NCI-H2107 treated with DMSO at 0.1 percent for 48 hours (cell line): ENCODE results near the gene SSBP1.
A peak's percentile ranks its signal among the peaks of the same experiment; 100 is the strongest.
"Not testable (repeated sequence)": the region's sequence is repeated elsewhere in the genome, so short reads cannot be mapped to it uniquely, and the experiment has no call there.

Source experiments
- DNase-seq: peaks from one replicate; lab custom pipeline; 2025; ENCODE audit not compliant: unreplicated experiment; lab: John Stamatoyannopoulos, UW

The SSBP1 gene

DNA sequence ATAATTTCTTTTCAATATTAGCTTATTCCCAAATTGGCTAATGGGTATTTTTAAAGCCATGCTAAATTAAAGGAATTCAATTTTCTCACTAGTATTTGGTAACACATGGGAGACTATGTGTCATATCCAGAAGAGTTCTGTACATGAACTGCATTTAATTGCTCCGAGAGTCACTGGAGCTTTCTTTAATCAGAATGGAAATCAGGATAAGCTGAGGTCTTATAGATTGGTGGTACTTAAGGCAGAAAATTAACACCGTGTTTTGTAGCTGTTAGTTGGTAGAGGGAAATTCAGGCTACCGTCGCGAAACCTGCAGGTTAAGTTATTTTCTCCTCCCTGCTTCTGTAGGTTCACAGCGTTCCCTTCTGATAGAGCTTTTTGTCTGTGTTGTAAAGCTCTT lies 29.8 kb upstream of the SSBP1 start, which contains the start of gene WEE2:
Gene WEE2 (plus strand): TSS at position 3 of the 400 bp plus-strand sequence. CDS start 406 bp downstream, outside the sequence.
- no peak for DNase-seq

GRCh38 chr7:141709318-141709717 lies 28.8 kb upstream of the SSBP1 start:
- no peak for DNase-seq

GRCh38 chr7:141709749-141710148 lies 28.4 kb upstream of the SSBP1 start:
- no peak for DNase-seq

DNA sequence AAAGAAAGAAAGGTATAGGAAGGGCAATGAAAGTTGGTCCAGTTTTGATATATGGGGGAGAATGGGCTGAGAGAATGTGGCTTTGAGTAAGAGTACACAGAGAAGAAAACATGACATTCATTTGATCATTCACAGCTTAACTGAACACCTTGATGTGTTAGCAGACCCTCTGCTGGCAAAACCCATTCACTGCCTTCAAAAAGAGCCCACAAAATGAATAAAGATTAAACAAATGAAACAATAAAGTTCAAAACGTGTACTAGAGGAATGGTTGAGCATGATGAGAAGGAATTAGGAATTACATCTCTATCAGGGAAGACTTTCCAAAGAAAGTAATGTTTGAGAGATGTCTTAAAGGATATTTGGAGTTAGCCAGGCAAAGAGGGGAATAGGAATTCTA lies 27.9 kb upstream of the SSBP1 start:
- no peak for DNase-seq

DNA sequence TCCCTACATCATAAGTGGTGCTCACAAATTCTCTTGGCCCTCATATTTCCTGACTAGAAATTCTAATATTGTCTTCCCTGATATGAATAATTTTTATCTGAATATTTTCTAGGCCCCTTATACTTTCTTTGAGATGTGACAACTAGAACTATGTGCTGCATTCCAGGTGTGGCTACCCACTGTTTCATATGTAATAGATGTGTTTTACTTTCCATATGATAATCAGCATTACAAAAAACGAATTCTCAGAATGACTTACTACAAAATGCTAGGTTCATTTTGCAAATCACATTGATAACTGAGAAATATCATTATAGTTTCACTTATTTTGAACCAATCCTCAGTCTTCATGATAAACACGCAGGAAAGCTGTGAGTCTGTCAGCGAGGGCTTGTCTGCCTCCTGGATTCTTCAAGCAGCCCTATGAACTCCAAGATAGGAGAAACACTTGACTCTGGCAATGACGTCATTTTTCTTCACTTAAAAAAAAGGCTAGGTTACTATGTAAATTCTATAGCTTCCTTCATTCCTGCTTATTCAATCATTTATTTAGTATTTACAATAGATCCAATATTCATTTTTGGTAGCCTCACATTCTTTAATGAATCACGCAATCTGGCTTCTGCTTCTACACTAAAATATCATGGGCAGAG lies 25.4 kb upstream of the SSBP1 start:
- no peak for DNase-seq

DNA sequence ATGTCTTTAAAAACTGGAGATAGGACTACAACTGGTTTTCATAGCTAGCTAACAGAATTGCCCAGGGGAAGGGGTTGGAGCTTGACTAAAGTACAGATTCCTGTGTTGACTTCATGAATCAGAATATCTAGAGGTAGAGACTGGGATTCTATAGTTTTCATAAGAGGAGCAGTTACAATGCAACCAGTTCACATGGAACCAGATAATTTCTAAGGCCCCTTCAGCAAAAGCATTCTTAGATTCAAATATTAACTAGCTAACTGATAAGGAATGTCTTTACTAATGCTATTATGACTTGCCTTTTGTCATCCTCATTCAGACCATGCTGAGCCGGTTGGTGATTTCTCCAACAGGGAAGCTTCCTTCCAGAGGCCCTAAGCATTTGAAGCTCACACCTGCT lies 24.3 kb upstream of the SSBP1 start:
- DNase-seq: no peak

DNA sequence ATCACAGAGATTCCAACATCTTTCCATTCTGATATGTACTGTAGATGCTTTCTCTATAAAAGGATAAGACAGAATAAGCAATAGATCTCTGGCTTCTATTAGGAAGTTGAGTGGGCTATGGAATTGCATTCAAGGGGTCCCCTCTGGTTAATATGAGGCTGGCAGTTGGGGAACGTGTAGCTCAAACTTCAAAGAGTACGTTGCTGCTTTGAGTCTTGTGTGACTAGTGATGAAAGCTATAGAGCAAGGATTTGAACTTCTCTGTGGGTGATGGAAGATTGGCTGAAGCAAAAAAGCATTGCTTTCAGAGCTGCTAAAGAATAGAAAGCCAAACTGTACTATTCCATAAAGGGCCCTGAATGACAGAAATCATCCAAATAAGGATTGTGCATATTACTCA lies 23.6 kb upstream of the SSBP1 start:
- no peak for DNase-seq

DNA sequence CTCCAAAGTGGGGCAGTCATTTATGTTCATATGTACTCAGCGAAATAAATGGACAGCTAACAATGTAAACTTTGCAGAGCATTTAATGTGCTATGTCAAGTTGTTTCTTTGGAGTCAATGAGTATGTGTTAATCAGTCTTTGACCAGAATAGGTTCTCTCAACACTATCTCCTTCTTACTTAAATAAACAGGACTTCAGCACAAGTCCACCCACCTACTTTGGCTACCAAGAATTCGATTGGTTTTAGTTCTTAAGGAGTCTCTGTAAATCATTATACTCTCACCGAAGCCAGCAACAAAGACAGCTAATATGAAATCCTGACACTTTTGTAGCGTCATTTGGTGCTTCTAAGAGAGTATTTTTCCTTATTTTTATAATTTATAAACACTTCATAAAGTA lies 23.1 kb upstream of the SSBP1 start:
- DNase-seq: no peak

GRCh38 chr7:141715794-141716689 lies 22.1 kb upstream of the SSBP1 start:
- no peak for DNase-seq

DNA sequence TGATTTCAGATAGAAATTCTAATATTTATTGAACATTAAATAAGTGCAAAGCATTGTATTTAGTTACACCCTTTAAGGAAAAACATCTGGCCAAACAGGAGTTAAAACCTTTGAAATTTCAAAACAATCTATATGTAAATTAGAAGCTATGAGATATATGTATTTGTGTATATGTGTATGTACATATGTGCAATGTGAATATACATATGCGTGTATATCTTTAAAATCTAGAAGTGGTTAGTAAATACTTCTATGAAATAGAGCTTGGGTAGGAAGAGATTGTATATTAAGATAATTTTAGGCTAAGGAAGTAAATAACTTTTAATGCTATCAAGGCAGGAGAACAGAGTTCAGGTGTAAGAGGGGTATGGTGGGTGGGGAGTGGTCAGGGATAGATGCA lies 20.7 kb upstream of the SSBP1 start:
- no peak for DNase-seq

DNA sequence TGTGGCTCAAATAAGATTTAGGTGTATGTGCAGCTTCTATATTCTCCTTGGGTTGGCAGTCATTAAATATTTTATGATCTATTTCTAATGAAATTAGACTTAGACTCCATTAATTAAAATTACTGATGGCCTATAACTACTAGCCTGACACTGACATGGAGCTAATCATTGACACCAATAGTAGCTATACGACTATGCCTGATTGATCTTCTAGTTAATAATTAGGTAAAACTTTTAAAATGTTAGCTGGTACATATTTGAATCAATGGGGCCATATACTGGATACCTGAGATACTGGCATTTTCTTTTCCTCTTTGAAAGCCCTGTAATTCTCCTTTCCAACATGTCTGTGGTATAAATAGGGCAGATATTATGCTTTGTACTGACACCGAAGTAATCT lies 15.6 kb upstream of the SSBP1 start:
- no peak for DNase-seq

DNA sequence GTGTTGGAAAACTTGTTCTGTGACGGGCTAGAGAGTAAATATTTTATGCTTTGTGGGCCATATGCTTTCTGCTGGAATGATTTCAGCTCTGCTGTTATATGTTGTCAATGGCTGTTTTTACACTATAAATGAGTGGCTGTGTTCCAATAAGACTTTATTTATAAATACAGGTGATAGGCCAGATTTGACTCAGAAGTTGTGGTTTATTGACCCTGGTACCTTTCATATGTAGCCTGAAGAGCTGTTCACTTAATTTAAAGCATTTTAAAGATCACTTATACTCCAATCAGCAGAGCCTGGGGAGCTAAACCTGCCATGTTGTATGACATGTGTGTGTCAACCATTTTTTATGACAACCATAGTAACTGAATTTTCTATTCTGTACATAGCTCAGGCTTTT lies 9.1 kb upstream of the SSBP1 start:
- DNase-seq: no peak

DNA sequence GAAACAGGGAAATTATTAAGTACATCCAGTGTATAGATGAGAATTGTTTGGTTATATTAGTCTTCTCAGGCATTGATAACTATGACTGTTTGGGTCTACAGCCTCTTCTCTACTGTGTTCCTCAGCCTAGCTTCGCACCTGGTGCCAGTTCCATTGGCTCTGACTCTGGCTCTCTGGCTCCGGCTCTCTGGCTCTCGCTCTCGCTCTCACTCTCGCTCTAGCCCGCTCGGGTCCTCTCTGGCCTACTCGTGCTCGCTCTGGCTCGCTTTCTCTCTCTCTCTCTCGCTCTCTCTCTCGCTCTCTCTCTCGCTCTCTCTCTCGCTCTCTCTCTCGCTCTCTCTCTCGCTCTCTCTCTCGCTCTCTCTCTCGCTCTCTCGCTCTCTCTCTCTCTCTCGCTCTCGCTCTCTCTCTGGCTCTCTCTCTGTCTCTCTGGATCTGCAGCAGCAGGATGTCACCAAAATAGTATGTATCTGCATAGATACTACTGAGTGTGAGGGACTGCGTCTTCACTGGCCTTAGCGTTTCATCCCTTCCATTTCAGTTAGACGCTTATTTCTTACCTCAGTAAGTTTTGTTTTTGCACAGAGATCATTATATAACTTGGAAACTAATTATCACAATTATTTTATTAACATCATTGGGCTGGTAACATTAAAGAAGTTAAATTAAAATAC lies 6.5 kb upstream of the SSBP1 start:
- DNase-seq: no peak

DNA sequence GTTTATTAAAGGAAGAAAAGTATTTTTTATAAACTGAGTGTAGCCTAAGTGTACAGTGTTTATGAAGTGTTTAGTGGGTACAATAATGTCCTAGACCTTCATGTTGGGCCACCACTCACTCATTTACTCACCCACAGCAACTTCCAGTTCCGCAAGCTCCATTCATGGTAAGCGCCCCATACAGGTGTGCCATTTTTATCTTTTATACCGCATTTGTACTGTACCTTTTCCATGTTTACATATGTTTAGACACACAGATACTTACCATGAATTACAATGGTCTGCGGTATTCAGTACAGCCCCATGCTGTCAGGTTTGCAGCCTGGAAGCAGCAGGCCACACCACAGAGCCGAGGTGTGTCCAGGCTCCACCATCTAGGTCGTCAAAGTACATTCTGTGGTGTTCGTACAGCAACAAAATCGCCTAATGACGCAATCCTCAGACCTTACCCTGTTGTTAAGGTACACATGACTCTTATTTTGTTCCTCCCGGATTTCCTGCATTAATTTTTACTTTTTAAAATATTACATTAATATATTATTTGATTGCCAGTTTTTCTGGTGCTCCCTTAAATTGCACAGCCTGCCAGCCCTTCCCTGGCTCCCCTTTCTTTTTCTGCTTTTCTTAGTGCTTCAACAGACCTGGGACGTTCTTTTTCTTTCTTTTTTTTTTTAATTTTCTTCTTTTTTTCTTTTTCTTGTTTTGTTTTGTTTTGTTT lies 881 bp upstream of the SSBP1 start:
- peak; percentile 82 for DNase-seq

- no peak for DNase-seq
These were observed 445 bp downstream of the SSBP1 start for GRCh38 chr7:141738592-141739013.

- DNase-seq: no peak
These were observed 1.1 kb downstream of the SSBP1 start for GRCh38 chr7:141739250-141739649.

- no peak for DNase-seq
These were observed 4.1 kb downstream of the SSBP1 start for GRCh38 chr7:141742229-141742628.

DNA sequence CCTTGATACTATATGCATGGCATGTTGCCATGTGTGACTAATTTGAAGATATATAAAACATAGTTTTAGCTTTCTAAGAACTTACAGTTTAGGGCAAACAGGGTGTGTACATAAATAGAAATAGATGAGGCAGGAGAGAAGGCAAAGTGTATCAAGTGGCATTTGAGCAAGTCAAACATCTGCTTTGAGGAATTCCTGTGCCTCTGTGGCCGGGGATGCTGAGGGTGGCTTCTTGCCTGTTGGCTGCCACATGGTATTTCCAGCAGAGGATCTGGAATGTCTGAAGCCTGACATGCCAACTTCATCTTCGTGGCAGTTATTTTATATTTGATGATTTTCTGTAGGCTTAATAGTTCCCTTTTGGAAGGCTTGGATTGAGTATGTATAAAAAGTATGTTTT lies 6.0 kb downstream of the SSBP1 start:
- DNase-seq: no peak

DNA sequence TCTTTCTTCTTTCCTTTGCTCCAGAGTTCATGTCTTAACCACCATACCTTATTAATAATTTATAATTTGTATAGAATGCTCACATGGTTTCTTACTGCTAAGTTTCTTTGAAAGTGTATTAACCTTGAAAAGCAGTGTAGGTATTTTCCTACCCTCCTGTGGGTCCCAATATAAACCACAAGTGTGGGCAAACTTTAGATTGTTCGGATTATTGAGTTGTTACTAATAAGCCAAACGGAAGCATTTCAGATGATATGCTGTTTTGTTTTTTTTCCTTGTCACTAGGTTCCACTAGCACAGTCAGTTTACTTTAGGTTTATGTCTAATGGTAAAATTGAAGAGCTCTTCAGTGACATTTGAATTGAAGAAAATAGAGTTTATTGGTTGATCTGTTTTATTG lies 10.2 kb downstream of the SSBP1 start:
- DNase-seq: no peak

GRCh38 chr7:141751904-141752303 lies 13.7 kb downstream of the SSBP1 start:
- DNase-seq: not testable (repeated sequence)

GRCh38 chr7:141752634-141753033 lies 14.5 kb downstream of the SSBP1 start:
- no peak for DNase-seq
